OCI-LY3 (cell line): ENCODE data around the gene TNNT3.

Source experiments
- H2AFZ ChIP-seq: fragments of 200-600, 300-600 bp; shearing (Covaris generic); 2 replicates; pipeline ENCODE4 v1.6.0; 2014; ENCODE audit warnings: antibody characterized with exemption, low read depth, low read length
- H3K27ac ChIP-seq: fragments of 200-600, 300-600 bp; sonication (generic); 2 replicates; pipeline ENCODE4 v1.5.1; 2014; ENCODE audit warnings: mild to moderate bottlenecking, low read length, moderate library complexity, mixed read lengths
- H3K27me3 ChIP-seq: fragments of 200-600, 300-600 bp; sonication (generic); 2 replicates; pipeline ENCODE4 v1.6.1; 2014; ENCODE audit warnings: low read depth, low read length, mixed read lengths
- H3K36me3 ChIP-seq: fragments of 200-600, 300-600 bp; sonication (generic); replicated peaks from 2 replicates; pipeline ENCODE3; 2014; ENCODE audit warnings: low read depth, low read length, mixed read lengths
- H3K4me1 ChIP-seq: fragments of 300-600, 200-600 bp; sonication (generic); 2 replicates; pipeline ENCODE4 v1.6.1; 2014; ENCODE audit warnings: low read length, mixed read lengths
- H3K4me2 ChIP-seq: fragments of 200-600, 300-600 bp; sonication (generic); 2 replicates; pipeline ENCODE4 v1.6.1; 2014; ENCODE audit warnings: low read length, mixed read lengths
- H3K4me3 ChIP-seq: fragments of 300-600, 200-600 bp; sonication (generic); 2 replicates; pipeline ENCODE4 v1.5.1; 2014; ENCODE audit warnings: antibody characterized with exemption, mild to moderate bottlenecking, low read length, moderate library complexity
- H3K79me2 ChIP-seq: fragments of 300-600, 200-600 bp; shearing (Covaris generic); 2 replicates; pipeline ENCODE4 v1.6.1; 2014; ENCODE audit warnings: mild to moderate bottlenecking, low read length, mixed read lengths
- H3K9ac ChIP-seq: fragments of 300-600, 200-600 bp; shearing (Covaris generic); 2 replicates; pipeline ENCODE4 v1.6.0; 2014; ENCODE audit warnings: mild to moderate bottlenecking, low read length, moderate library complexity
- H3K9me3 ChIP-seq: fragments of 200-600, 300-600 bp; shearing (Covaris generic); 2 replicates; pipeline ENCODE4 v1.6.1; 2014; ENCODE audit warnings: low read length, mixed read lengths; ENCODE audit not compliant: insufficient read depth
- H4K20me1 ChIP-seq: fragments of 200-600, 300-600 bp; sonication (generic); 2 replicates; pipeline ENCODE4 v1.6.1; 2016; ENCODE audit warnings: low read length, mixed read lengths; ENCODE audit not compliant: insufficient read depth
- CTCF ChIP-seq: fragments of 200-600, 300-600 bp; sonication (generic); IDR thresholded peaks from 2 replicates; pipeline ENCODE4 v1.5.1; 2014; ENCODE audit warnings: antibody characterized with exemption, low read length, low read depth
- EZH2phosphoT487 ChIP-seq: fragments of 200-600 bp; shearing (Covaris generic); IDR thresholded peaks from 2 replicates; pipeline ENCODE4 v1.6.1; 2018; ENCODE audit warnings: antibody characterized with exemption, mixed run types, low read depth

TNNT3 gene

GRCh38 chr11:1919391-1920127 is at the start of gene TNNT3:
TNNT3 (plus strand) TSS chr11:1919703; CDS start chr11:1922875, 3,172 bp downstream.
- H3K36me3 ChIP-seq: no peaks in the 10 kb centered on the region
- no peak within 1 kb of the TSS for H2AFZ ChIP-seq
- no peaks in the 10 kb centered on the region for H3K79me2 ChIP-seq
- H3K9me3 ChIP-seq: no peaks in the 10 kb centered on the region
- peaks cover 22% of the 10 kb centered on the region; the same call in 1 of the 2 replicates for H3K27me3 ChIP-seq
- TF ChIP-seq CTCF: no peak
- TF ChIP-seq EZH2phosphoT487: no peak
- peaks cover 4% of the 10 kb centered on the region; the same call in 1 of the 2 replicates for H4K20me1 ChIP-seq
- no peak within 1 kb of the TSS for H3K4me3 ChIP-seq
- no peak within 1 kb of the TSS for H3K4me2 ChIP-seq
- H3K4me1 ChIP-seq: no peaks in the 10 kb centered on the region
- H3K9ac ChIP-seq: no peak within 1 kb of the TSS
- no peak within 1 kb of the TSS for H3K27ac ChIP-seq

- H3K9ac ChIP-seq: no peak overlapping the region
These were observed 49.2 kb upstream of the TNNT3 start for GRCh38 chr11:1870326-1870696.

GRCh38 chr11:1870721-1871466 is 48.6 kb upstream of the TNNT3 start:
- H3K9me3 ChIP-seq: no peaks in the 10 kb centered on the region
- H3K27ac ChIP-seq: no peak overlapping the region
- TF ChIP-seq EZH2phosphoT487 (no peak), CTCF (no peak)
- no peak overlapping the region for H3K4me3 ChIP-seq
- no peak overlapping the region for H3K9ac ChIP-seq
- no peak overlapping the region for H3K4me2 ChIP-seq
- peaks cover 97% of the 10 kb centered on the region for H4K20me1 ChIP-seq
- peaks cover 25% of the 10 kb centered on the region for H3K4me1 ChIP-seq
- H3K79me2 ChIP-seq: peaks cover 12% of the 10 kb centered on the region; the same call in 1 of the 2 replicates
- H3K36me3 ChIP-seq: peaks cover 17% of the 10 kb centered on the region
- H2AFZ ChIP-seq: no peak overlapping the region
- 0 out of 2 replicates have a peak, but pooled peaks cover 4% of the 10 kb centered on the region for H3K27me3 ChIP-seq

More at GRCh38 chr11:1870326-1870696, 49.2 kb upstream of the TNNT3 start:
- Histone ChIP-seq H3K27me3 (0 out of 2 replicates have a peak, but pooled peaks cover 4% of the 10 kb centered on the region), H4K20me1 (peaks cover 97% of the 10 kb centered on the region), H3K4me3 (no peak overlapping the region), H3K79me2 (peaks cover 13% of the 10 kb centered on the region; the same call in 1 of the 2 replicates), H2AFZ (no peak overlapping the region), H3K4me1 (peaks cover 25% of the 10 kb centered on the region), H3K27ac (no peak overlapping the region), H3K4me2 (no peak overlapping the region), H3K9me3 (no peaks in the 10 kb centered on the region), H3K36me3 (peaks cover 23% of the 10 kb centered on the region)
- TF ChIP-seq CTCF: no peak
- no peak for TF ChIP-seq EZH2phosphoT487

GRCh38 chr11:1871531-1871930 is 48.0 kb upstream of the TNNT3 start:
- Histone ChIP-seq H3K4me3 (no peak overlapping the region), H4K20me1 (peaks cover 97% of the 10 kb centered on the region), H2AFZ (no peak overlapping the region), H3K4me1 (peaks cover 25% of the 10 kb centered on the region), H3K36me3 (peaks cover 14% of the 10 kb centered on the region), H3K4me2 (no peak overlapping the region), H3K27ac (no peak overlapping the region), H3K9me3 (no peaks in the 10 kb centered on the region), H3K9ac (no peak overlapping the region), H3K27me3 (0 out of 2 replicates have a peak, but pooled peaks cover 4% of the 10 kb centered on the region), H3K79me2 (peaks cover 8% of the 10 kb centered on the region; the same call in 1 of the 2 replicates)
- no peak for TF ChIP-seq CTCF
- no peak for TF ChIP-seq EZH2phosphoT487
